HuH-7.5 (cell line): ENCODE data around the gene ZNF22.

Experiments used
- DNase-seq: peaks from one replicate; pipeline ENCODE4 v3.0.0; 2011; ENCODE audit warnings: low spot score

Gene ZNF22

DNA sequence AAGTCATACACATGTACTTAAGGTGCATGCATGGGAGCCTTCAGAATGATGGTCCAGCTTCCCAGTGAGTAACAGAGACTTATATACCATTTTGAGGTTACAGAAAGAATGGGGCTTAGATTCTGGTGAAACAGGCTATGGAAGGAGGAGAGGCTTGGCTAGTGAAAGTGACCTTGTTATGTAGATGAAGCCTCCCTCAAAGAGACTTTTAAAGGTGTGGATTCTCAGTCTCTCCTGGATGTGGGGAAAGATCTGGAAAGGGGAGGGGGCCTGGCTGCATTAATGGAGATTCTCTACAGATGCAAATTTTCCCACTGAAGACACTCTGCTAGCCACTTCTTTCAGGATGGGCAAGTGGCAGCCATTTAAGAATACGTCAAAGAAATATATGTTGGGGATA is 35.6 kb upstream of the ZNF22 start:
- no peak for DNase-seq

DNA sequence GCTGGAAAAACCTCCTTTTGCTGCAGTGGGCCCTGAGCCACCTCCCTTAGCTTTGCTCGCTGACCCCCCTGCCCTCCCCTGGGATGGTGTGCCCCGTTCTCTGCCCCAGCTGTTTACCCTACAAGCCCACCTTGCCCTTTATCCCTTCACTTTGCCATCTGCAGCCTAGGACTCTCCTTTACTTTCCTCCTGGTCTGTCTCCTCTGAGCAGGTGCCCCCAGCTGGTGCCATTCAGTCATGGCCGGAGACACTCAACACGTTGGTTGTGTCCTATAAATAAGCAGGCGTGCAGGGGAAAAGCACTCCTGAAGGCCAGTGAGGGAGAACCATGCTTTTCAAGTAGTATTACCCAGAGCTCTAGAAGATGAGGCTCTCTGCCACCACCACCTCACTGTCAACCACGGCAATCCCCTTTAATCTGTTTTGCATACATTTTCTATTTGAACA is 35.0 kb upstream of the ZNF22 start:
- no peak for DNase-seq

DNA sequence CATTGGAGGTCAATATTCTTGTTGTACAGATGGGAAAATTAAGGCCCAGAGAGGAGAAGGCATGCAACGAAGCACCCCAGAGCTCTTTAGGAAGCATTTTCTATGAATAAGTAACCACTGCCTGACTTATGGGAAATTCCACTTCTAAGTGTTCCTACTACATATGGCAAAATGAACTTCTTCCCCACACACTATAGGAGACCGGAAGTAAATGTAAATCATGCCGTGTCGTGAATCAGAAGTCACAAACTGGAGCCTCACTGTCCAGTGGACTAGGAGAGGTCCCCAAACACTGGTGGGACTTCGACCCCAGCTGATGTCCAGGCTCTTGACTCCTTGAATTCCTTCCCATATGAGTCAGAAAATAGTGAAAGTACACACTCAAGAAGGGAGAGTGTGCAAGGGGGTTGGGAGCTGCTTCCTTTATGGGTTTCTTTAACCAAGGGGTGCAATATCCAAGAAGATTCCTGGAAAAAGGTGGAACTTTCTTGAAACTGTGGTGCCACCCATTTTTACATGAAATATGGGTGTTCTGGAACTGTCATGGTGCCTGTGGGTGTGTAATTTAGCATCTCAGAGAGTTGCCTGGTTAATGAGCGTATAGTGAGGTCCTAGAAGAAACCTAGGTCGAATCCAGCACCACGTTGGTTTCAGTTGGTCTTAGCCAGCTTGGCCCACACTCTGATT is 34.5 kb upstream of the ZNF22 start:
- no peak for DNase-seq

DNA sequence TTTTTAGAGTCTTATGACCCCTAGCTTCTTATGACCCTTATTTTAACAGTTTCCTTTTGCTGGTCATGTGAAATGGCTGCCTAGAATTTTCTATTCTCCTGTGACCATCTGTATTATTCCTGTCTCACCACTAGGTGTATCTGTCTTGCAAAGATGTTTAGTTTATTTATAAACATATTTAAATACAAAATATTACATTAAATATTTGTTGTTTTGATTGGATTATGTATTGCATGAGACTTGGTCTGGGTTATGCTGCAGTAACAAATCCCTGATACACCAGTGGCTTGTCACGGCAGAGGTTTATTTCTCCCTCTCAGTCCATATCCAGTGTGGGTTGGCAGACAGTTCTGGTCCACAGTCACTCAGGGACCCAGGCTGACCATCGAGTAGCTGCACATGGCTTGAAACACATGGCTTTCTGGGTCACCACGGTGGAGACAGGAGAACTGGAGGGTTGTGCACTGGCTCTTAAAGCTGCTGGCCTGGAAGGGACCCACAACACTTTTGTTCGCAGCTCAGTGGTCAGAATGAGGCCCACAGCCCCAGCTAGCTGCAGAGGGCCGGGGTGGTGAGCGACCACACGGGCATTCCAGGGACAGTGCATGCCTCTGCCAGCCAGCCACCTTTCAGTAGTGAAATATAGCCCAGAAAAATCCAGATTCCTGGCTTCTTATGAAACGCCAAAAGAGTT is 33.8 kb upstream of the ZNF22 start:
- DNase-seq: no peak

DNA sequence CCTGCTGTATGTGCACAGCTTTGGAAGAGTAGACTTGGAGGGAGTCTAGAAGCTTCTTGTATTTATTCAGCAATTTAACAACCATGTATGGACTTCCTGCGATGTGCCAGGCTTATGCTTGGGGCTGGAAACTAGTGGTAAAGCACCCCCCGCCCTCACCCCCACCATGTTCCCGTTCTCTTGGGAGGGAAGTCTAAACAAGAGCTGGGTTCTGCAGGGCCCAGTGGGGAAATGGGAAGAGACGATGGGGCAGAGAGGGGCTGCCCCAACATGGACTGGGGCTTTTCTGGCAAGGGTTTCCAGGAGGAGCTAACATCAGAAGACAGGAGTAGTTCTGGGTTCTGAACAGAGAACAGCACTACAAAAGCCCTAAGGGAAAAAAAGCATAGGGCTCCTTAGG is 33.1 kb upstream of the ZNF22 start:
- no peak for DNase-seq

DNA sequence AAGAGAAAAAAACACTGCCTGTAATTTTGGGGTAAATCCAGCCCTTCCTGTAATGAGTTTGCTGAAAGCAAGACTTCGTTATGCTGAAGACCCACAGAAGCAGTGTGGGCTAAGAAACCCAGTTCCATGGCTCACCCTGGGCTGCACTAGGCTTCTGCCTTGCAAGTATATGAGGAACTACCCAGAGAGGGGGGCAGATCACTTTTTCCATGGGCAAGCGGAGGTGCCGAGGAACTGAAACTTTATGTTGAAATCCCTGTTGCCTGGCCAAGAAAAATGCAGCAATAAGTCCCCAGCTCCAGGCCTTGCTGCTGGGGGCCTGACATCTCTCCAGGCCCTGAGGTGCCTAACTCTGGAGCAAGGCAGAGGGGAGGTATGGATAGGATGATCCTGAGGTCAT is 32.6 kb upstream of the ZNF22 start:
- no peak for DNase-seq

DNA sequence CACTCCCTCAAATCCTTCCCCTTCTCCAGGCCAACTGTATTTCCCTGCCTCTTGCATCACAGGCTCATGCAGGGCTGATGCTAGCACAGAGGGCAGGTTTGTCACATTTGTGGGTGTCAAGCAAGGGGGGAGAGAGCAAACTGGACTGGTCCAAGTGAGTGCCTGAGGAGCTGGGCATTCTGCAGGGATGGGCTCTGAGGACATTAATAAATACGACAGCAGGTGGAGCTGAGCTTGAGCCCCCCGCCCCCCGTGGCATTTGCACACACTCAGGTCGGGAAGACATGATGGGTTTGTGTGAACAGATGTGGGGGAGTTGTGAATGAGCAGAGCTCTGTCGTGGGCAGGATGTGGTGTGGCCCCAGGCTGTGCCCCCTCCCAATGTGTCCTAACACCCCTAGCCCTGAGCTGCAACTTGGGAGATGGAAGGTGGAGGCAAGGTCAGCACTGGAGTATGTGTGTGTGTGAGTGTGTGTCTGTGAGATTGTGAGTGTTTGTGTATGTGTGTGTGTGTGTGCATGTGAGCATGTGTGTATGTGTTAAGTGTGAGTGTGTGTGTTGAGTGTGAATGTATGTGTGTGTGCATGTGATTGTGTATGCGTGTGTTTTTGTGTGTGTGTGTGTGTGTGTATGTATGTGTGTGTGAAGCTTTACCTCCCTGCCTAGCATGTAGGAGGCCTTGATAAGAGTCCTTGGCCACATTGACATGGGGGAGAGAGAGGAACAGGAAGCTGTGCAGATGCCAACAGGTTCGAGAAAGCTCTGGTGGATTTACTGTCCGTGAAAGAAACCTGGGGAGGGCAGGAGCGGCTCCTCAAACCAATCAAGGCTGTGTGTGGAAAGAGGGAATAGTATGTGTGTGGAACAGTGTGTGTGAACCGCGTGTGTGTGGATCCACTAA is 32.0 kb upstream of the ZNF22 start:
- no peak for DNase-seq

DNA sequence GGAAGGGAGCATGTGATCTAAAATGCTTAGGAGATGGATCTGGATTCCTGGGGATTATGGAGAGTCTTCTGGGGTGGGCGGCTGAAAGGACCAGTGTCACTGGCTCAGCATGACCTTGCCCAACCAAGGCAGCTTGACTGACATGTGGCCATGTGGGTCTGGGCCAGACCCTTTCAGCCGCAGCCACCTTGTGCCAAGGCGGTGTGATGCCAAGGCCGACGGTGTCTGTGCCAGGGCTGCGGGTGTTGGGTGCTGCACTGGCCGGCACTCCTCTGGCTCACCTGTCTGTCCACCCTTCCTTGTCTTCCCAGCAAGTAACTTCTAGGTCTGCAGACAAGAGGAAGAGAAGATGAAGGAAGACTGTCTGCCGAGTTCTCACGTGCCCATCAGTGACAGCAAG is 30.9 kb upstream of the ZNF22 start:
- DNase-seq: no peak

DNA sequence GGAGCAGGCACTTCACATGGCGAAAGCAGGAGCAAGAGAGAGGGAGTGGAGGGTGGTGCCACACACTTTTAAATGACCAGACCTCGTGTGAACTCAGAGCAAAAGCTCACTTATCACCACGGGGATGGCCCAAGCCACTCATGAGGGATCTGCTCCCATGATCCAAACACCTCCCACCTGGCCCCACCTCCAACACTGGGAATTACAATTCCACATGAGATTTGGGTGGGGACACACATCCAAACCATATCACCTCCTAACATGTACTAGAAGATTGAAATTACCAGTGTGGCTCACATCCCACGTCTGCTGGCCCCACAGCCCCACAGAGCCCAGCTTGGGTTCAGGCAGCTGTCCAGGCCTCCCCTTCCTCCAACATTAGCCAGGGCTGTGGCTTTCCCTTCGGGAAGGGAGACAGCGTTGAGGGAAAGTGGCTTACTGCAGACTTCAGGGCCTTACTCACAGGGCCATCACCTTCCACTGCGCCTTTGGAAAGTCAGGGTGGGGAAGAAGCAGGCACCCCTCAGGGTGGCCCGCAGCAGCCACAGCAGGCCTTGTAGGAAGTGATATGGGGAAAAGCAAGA is 29.8 kb upstream of the ZNF22 start:
- no peak for DNase-seq

DNA sequence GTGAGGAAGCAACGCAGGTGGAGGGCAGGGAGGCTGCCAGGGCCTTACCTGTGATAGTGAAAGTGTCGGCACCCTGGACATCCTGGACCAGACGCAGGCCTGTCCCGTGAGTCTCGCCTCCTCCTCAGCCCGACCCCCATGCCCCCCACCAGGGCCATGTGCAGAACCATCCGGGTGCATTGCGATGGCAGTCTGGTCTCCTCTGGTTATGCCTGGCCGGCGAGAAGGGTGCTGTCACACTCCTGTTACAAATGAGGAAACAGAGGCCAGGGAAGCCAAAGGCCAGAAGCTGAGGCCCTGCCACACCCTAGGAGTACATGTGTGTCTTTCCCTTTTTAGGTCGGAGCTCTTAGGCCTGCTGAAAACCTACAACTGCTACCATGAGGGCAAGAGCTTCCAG is 29.3 kb upstream of the ZNF22 start:
- DNase-seq: no peak

DNA sequence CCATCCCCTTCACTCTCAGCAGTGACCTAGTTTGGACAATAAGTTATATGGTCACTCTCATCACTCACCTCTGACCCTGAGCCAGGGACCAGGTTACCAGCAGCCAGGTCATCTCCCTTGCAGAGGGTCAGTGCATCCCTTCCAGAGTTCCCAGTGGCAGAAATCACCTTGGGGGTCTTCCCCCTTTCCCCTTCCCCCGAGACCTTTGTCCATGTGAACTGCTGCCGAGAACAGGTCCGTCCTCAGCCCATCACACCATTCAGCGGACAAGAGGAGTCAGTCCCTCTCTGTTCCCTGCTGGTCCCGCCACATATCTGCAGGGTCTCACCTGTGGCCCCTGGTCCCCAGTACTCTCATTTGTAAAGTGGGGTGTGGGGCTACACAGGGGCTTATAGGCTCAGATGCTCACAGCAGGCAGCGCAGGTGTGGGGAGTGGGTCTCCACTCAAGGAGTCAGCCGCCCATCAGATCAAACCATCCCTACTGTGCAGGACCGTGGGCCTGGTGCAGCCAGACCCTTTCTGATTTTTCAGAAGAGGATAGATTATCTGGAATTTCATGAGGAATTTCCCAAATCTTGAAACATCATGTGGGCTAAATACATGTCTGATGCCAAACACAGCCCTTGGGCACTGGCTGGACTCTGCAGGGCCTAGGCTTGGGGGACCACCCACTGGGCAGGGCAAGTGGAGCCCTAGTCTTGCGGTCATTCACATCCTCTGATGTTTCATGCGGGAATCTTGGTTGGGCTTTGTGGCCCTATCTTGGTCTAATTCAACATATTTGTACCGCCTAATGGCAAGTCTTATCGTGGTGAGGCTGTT is 28.6 kb upstream of the ZNF22 start:
- no peak for DNase-seq

DNA sequence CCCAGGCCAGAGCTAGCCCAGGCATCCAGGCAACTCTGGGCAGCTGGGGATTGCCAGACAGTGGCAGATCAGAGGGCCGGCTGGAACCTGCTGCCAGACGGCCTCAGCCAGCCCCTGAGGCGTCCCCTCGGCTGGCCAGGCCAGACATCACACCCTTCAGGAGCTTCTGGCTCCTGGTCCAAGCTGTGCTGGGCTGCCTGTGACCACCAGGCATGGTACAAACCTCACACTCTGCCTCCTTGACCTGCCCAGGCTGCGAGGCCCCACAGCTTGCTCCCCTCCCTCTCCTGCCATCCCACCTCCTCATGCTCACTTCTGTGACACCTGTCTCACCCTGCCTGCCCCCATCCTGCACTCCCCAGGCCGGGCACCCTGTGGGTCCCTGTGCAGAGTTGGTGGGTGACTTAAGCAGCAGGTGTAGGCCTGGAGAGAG is 27.8 kb upstream of the ZNF22 start:
- DNase-seq: no peak

DNA sequence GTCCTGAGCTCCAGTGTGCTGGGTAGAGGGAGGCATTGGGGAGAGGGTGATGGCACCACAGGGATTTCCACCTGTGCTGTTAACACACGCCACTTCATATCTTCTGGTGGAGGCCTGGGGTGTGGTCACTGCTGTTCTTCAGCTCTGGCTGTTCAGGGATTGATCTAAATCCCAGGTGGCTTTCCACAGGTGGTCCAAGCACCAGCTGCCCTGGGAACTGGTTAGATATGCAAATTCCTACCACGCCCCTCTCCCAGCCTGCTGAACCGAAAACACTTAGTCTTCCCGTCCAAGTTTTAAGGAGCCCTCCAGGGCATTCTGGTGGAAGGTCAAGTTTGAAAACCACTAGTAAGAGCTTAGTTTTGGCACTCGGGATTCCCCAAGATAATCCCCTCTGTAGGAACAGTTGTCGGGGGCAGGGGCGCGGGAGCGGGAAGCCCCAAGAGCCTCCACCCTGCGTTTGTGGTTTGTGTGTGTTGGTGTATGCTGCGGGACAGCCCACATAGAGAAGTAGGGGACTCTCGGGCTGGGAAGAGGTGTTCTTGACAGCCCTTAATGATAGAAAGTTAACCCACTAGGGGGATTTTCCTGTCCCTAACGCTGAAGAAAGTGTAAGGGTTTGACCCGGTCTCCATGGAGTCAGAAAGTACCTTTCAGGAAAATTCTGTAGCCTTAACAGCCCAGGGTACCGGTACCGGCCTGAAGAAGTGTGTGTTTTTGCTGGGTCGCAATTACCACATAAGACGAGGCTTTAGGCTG is 27.2 kb upstream of the ZNF22 start:
- no peak for DNase-seq

DNA sequence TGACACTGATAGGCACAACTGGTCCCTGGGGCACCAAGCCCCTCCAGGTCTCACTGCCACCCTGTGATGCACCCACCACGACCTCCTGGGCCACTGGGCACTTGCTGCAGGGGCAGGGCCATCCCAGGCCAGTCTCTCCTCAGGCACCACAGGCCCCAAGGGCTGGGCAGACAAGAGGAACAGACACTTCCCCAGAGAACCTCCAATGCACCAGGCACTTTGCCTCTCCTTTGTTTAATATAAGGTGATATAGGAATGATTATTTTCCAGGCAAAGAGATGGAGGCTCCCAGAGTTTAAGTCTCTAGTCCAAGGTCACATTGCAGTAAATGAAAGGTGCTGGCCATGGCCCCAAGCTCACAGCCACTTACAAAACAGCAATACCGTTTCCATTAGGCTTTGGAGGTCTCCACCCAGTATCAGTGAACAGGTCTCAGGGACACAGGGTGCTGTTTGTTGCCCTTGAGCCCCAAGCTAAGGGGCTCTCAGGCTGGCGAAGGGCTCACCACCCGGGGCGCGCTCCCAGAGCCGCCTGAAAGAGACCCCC is 26.6 kb upstream of the ZNF22 start:
- no peak for DNase-seq

DNA sequence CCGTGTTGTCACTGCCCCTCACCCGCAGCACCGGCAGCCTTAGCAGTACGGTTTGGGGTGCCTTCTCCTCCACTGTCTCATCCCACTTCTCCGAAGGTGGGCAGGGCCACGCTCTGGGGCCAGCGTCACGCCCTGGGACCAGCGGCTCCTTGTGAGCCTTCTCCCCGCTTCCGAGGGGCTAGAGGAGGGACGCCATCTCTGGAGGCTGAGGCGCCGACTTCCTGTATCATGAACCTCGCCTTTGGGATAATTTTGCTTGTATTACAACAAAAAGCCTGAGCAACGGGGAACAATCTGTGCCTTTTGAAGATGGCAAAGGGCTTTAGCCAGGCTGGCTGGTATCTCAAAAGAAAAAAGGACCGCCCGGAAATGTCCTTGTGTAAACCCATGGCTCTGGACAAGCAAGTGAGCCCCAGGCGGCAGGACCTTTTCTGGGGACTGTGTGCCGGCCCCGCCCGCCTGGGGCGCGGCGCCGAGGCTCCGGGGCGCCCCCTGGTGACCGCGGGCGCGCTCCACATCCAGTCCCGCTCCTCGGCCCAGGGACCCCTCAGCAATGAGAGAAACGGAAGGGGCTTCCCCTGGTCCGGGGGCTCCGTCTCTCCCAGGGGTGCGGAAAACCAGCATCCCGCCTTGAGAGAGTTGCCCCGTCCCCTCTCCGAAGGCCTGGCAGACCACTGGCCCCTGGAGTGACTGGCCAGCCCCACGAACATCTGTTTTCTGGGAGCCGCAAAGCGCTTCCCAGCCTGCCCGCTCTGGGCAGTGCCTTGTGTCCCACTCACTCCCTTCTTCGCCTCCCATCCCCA is 25.9 kb upstream of the ZNF22 start:
- DNase-seq: peak; percentile 64

DNA sequence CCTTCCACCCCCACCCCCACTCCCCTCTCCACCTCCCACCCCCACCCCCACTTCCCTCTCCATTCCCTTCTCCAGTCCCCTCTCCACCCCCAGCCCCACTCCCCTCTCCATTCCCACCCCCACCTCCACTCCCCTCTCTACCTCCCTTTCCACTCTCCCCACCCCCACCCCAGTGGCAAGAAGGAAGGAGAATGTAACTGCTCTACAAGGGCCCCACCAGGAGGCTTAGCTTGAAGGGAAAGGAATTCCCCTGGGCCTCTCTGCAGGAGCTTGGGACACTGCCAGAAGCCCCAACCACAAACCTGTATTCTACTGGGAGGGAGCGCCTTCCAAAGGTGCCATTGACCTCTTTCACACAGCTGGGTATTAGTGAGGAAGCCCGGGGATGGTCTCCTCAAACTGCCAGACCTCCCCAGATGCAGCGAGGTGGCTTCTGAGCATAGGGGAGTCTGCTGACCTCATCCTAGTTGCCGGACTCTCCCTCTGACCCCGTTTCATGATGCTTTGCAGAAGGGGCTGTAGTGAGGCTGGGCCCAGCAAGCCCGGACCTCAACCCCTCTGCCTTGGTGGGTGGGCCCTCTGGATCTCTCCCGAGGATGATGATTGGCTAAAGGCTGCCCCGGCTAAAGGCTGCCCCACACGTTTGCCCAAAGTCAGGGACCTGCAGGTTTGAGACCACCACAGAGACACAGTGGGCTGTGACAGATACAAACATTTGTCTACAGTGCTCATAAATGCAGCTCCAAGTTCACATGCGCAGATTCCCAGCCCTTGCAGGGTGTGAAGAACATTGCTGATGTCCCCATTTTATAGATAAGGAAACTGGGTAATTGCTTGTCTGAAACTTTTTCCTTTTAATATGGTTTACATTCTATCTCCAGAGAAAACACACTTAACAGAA is 25.0 kb upstream of the ZNF22 start:
- DNase-seq: no peak

DNA sequence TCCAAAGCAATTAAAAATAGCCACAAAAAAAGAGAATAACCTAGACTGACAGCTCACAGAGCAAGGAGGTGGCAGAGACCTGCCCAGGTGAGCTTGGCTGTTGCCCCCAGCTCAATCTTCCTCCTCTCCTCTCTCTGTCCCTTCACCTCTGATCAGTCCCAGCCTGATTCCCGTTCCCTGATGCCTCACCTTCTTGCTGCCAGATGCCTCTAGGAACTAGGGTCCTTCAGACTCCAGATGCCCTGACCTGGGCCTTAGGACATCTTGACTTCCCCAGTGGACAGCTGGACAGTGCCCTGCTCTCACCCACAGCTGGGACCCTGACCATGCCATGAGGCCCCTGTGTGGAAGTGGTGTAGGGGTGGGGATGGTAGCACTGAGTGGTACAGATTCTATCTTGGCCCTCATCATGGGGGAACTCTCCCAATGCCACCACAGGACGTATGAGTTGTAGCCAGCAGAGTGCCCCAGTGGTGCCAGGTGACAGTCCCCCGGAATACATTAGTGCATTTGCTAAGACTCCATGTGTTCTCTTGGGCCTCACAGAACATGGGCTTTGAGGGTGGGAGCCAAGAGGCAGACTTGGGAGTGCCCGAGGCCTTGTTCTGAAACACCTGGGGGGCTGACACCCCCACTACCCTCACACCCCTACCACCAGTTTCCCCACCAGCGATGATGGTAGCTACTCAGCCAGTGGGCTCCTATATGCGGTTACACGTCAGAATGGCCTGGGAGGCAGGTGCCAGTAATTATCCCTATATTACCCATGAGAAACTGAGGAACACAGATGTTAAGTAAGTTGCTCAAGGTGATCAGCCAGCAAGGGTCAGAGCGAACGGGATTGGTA is 24.1 kb upstream of the ZNF22 start:
- DNase-seq: no peak
